ENCODE measurements around the gene HEXIM2.
"Not testable (repeated sequence)": the region's sequence is repeated elsewhere in the genome, so short reads cannot be mapped to it uniquely, and the experiment has no call there.

The HEXIM2 gene

DNA sequence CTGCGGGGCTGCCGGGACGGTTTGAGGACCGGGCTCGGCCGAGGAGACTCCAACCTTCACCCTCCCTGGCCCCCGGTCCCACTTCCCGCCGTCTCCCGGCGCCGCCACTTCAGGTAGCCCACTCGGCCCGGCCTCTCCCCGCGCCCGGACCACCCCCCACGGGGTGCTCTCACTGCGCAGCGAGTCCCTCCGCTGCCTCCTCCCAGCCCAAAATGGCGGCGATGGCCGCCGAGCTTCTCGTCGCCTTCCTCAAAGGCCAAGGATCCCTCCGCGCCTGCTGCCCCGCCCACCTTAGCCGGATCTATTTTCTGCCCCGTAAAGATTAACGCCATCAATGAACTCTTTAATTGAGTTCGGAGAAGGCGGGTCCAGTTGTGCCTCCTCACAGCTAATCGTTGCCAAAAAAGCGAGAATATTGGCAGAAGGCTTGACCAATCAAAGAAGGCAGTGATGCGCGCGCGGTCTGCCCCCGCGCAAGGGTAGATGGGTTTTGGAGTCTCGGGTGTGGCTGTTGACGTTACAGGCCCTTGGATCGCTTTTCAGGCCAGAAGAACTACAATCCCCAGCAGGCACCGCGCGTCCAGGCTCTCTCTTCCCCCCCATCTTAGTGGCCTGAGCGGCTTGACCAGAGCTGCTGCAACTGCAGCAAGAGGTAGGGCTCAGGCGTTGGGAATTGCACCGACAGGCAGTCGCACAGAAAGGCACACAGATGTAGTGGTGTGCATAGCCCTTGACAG, at the start of gene HEXIM2:
Gene HEXIM2, plus strand, starts transcription at position 588 of the 737 bp plus-strand sequence. CDS start 919 bp downstream, outside the sequence.
- peak; percentile 90 to 98 (median 94) for DNase-seq (ENCODE audit: low read depth in 4 of 4, low spot score in 1 of 4)

DNA sequence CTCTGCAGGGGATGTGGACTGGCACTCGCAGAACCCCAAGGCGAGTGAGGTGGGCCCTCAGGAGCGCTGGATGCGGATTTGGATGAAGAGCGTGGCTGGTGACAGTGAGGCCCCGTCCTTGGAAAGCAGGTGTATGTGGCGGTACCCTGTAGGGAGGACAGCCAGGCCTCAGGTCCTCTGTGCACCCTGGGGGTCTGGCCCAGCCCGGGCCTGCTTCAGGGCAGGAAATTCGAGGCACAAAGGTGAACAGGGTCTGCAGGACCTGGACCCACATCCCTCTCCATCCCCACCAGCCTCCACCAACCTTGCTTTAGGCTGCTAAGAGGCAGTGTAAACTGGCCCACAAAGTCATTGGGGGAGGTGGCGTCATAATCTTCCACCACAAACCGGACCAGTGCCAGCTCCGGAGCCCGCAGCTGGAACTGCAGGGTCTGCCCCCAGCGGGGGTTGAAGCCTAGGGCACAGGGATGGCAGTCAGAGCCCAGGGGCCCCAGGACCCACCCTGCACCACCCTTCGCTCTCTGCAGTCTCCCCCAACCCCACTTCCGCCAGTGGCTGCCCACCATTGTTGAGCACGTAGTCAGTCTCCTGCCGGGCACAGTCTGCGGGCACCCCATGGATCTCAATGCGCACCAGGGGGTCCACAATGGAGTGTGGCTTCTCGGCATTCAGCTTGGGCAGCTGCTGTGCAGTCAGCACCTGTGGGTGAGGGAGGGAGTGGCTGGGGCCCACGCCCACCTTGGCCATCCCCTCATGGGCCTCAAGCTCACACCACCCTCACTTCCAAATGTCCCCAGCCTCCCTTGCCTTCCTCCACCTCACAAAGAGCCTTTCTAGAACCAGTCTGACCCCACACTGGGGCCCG, 48.9 kb upstream of the HEXIM2 start:
- DNase-seq (ENCODE audit: low read depth in 4 of 4, low spot score in 1 of 4) = no peak

- DNase-seq (ENCODE audit: low read depth in 4 of 4, low spot score in 1 of 4) = no peak
Measured at GRCh38 chr17:45113424-45113754, 48.3 kb upstream of the HEXIM2 start.

DNA sequence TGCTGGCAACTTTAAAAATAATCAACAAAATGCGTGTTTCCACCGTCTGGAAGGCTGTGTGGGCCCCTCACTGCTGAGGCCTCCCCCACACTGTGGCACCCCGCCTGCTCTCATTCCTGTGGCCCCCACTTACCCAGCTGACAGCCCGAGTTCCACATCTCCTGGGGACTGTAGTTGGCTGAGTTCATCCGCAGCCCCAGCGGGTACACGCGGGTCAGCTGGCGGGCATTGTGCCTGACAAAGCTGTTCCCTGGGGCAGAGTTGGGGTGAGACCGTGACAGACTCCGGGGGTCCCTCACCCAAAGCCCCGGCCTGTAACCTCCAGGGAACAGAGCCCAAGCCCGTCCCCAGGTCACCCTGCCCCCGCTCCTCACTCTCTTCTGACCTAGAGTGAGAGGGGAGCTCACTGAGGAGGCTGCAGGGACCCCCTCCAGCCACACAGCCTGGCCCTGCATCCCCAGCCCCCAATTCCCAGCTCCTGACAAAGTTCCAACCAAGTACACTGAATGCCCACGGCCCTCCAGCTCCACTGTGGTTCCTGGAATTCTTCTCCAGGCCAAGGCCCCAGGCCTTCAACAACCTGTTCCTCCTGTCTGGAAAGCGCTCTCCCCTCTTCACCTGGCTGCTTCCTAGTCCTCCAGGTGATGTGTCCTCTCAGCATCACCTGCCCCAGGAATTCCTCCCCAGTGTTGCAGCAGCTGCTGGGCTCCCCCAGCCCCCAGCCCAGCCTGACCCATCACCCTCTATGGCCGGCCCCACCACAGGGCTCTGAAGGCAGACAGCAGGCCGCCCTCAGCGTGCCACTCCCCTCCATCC, 47.4 kb upstream of the HEXIM2 start:
- DNase-seq (ENCODE audit: low read depth in 4 of 4, low spot score in 1 of 4) = no peak

GRCh38 chr17:45115015-45115625, 46.6 kb upstream of the HEXIM2 start:
- no peak for DNase-seq (ENCODE audit: low read depth in 4 of 4, low spot score in 1 of 4)

- DNase-seq (ENCODE audit: low read depth in 4 of 4, low spot score in 1 of 4) = no peak
Measured at GRCh38 chr17:45115871-45116270, 45.8 kb upstream of the HEXIM2 start.

- DNase-seq (ENCODE audit: low read depth in 4 of 4, low spot score in 1 of 4) = no peak
Measured at GRCh38 chr17:45116434-45117016, 45.1 kb upstream of the HEXIM2 start.

GRCh38 chr17:45117334-45117733, 44.3 kb upstream of the HEXIM2 start:
- DNase-seq (ENCODE audit: low read depth in 4 of 4, low spot score in 1 of 4) = no peak

- no peak for DNase-seq (ENCODE audit: low read depth in 4 of 4, low spot score in 1 of 4)
Measured at GRCh38 chr17:45117848-45118646, 43.6 kb upstream of the HEXIM2 start.

DNA sequence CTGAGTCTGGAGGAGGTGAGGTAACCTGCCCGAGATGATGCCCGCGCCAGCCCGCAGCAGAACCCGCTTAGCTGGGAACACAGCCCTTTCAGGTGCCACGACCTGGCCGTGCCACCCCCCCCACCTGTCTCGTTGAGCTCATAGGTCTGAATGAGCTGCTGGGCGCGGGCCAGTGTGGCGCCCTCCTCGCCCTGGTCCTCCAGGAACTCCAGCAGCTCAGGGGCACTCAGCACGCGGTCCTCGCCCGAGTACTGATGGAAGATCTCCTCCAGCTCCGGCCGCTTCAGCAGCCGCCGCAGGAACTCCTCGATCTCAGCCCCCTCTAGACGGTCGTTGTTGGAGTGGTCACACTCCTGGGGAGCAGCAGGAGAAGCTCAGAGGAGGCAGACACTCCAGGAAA, 43.0 kb upstream of the HEXIM2 start:
- DNase-seq (ENCODE audit: low read depth in 4 of 4, low spot score in 1 of 4) = no peak

DNA sequence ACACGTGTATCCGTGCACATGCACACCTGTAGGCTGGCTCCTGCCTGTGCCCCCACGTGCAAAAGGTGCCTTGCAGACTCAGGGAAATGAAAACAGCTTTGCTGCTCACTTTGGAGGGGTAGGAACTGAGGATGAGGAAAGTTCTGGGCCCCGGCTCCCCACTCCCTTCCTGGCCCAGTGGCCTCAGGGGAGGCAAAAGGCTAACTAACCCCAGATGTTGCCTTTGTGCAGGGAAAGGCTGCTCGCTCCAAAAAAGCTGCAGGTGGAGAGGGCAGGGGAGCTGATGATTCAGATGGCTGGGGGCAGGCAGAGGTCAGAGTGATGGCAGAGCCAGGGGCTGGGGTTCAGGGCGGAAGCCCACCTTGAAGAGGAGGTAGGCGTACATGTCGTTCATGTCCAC, 41.7 kb upstream of the HEXIM2 start:
- DNase-seq (ENCODE audit: low read depth in 4 of 4, low spot score in 1 of 4) = no peak

- DNase-seq (ENCODE audit: low read depth in 4 of 4, low spot score in 1 of 4) = no peak
Measured at GRCh38 chr17:45120558-45120957, 41.1 kb upstream of the HEXIM2 start.

- no peak for DNase-seq (ENCODE audit: low read depth in 4 of 4, low spot score in 1 of 4)
Measured at GRCh38 chr17:45121055-45121454, 40.6 kb upstream of the HEXIM2 start.

GRCh38 chr17:45123076-45123770, 38.5 kb upstream of the HEXIM2 start:
- DNase-seq (ENCODE audit: low read depth in 4 of 4, low spot score in 1 of 4) = no peak

DNA sequence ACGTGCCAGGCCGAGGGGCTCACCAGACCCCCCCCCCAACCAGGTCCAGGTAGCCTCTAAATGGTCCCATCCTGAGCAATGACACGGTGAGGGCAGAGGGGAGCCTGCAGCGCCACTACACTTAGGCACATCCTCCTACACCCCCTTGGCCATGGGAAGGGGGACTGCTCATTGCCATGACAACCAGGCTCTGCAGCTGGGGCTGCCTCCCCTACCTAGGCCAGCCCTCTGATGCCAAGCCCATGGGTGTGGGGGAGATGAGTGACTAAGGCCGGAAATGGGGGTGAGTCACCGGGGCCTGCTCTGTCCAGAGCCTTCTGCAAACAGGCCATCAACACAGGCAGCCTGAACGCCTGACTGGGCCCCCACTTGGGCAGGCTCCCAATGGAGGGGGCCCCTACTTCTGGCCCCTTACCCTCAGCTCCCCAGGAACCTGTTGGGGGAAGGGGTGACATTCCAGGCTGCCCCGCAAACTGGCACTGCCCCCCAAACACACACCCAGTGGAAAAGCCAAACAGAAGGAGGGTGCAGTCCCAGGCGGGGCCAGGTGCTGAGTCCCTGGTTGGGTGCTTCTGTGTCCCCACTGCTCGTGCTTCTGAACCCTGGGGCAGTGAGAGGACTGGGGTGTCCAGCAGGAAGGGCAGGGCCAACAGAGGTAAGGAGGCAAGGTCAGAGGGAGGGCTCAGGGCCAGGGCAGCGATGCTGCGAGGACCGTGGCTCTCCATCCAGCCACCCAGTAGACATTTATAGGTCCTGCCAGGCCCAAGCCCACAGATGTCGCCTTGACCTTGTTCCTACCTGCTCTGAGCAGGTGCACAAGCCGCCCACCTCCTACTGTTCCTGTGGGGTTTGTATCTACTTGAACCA, 37.5 kb upstream of the HEXIM2 start:
- DNase-seq (ENCODE audit: low read depth in 4 of 4, low spot score in 1 of 4) = no peak

- not testable (repeated sequence) for DNase-seq (ENCODE audit: low read depth in 4 of 4, low spot score in 1 of 4)
Measured at GRCh38 chr17:45124797-45125122, 36.9 kb upstream of the HEXIM2 start.

DNA sequence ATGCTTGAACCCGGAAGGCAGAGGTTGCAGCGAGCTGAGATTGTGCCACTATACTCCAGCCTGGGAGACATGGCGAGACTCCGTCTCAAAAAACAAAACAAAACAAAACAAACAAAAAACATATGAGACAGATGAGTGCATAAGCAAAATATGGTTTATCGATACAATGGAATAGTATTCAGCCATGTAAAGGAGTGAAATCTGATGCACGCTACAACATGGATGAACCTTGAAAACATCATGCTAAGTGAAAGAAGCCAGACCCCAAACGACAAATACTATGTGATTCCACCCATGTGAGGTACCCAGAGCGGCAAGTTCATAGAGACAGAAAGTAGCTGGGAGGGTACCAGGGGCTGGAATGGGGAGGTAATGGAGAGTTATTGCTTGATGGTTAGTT, 36.2 kb upstream of the HEXIM2 start:
- DNase-seq (ENCODE audit: low read depth in 4 of 4, low spot score in 1 of 4) = no peak

GRCh38 chr17:45127207-45127547, 34.5 kb upstream of the HEXIM2 start:
- no peak for DNase-seq (ENCODE audit: low read depth in 4 of 4, low spot score in 1 of 4)
